Activated CD4-positive, alpha-beta T cell treated with anti-CD3 and anti-CD28 coated beads for 24 hours (primary cell): Measurements from ENCODE around the gene RSPRY1.
"Not testable (repeated sequence)": the region's sequence is repeated elsewhere in the genome, so short reads cannot be mapped to it uniquely, and the experiment has no call there.

Source experiments
- DNase-seq, 2 donors: peaks; one replicate each; pipeline ENCODE4 v3.0.0-alpha.2; 2020; ENCODE audit warnings: low read depth in 2 of 2

RSPRY1 gene

DNA sequence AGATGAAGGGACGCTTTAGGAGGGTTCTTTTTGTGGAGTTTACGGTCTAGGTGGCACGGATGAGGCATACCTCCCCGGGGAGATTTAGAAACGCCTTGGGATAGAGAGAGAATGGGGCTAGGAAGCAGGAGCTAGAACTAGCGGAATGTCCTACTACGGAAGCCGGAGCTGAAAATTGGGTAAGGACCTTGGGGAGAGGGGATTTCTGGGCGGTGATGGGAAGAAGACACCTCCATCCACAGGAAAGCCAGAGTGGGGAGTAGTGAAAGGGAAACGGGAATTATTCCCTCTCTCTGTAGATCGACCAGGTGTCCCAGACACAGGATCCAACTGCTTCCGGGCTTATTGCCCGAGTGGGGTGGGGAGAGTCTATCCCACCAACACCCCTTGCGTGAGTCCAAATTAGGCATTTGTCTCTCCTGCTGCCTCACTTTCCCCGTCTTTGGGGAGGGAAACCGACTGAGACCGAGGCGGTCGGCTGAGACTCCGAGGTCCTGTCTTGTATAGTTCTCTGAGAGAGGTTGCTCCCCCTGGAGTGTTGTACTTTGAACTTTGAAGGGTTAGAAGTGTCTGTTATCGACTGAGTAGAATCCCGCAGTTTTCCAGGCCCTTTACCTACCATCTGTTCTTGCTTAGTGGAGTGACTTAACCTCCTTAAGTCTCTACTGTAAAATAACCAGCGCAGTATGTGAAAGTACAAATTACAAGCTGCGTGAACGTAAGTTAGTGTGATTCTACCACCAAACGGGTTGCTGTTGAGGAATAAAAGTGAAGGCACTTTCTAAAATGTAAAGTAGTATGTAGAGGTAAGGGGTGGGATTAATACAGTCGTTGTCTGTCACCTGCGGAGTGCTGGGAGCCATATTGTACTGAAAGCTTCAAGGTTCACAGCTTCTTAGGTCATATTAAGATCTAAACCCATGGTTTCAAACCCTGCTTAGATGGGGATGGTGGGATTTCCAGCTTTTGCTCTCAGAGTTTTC, 1.0 kb downstream of the RSPRY1 start:
- DNase-seq, result no peak

DNA sequence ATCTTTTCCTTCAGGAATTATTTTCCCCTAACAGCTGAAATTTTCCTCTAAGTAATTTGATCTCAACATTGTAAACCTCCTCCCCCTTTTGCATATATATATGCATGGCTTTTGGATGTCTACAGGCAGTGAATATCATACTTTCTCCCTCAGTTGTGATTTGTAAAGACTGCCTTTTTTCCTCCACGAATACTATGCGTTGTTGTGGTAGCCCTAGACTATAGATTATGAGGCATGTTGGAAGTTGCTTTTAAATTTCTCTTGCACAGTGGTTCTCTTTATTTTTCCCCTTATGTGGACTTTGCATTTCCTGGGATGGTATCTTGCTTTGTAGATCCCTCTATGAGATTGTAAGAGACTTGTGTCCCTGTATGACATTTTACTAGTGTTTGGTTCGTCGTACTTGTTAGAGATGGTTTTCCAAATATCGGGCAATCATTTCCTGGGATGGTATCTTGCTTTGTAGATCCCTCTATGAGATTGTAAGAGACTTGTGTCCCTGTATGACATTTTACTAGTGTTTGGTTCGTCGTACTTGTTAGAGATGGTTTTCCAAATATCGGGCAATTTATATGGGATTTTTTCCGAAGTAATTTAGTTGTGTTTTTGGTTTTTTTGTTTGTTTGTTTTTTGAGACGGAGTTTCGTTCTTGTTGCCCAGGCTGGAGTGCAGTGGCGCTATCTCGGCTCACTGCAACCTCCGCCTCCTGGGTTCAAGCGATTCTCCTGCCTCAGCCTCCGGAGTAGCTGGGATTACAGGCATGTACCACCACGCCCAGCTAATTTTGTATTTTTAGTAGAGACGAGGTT, 2.0 kb downstream of the RSPRY1 start:
- not testable (repeated sequence) for DNase-seq

- no peak for DNase-seq
Observed at GRCh38 chr16:57188711-57189002, 2.5 kb downstream of the RSPRY1 start.

DNA sequence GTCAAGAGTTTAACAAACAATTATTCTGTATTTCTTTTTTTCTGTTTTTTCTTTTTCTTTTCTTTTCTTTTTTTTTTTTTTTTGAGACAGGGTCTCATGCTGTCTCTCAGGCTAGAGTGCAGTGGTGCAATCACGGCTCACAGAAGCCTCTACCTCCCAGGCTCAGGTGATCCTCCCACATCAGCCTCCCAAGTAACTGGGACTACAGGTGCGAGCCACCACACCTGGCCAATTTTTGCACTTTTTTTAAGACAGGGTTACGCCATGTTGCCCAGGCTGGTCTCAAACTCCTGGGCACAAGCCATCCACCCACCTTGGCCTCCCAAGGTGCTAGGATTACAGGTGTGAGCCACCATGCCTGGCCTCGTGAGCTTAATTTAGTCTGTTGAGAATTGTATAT, 3.4 kb downstream of the RSPRY1 start:
- DNase-seq, result not testable (repeated sequence)

DNA sequence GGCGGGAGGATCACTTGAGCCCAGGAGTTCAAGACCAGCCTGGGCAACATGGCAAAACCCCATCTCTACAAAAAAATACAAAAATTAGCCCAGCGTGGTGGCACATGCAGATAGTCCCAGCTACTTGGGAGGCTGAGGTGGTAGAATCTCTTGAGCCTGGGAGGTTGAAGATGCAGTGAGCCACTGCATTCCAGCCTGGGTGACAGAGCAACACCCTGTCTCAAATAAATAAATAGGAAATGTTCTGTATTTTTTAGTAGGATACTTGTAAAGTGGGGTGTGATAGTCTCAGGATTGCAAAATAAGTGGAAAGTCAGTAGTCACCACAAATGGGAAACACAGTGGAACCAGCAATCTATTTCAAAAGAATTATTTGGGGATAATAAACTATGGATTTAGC, 4.0 kb downstream of the RSPRY1 start:
- no peak for DNase-seq

DNA sequence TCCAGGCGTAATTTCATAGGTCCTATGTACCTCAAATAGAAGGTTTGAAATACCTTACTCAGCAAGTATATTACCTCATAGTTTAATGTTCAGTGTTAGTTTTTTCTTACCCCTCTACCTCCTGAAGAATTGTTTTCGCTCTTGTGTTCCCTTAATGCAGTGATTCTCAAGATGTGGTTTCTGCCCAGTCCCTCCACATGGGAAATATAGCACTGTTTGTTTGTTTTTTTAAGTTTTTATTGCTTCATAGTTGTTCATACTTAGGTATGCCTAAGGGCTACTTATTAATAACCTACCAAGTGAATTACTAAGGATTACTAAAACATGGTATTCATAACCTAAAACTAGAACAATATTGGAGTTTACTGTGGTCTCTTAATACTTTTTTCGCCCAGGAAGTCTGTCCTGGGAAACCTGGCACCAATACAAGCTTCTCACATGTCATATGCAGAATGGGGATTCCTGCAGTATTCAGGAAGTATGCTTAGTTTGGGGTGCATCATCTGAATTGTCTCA, 5.0 kb downstream of the RSPRY1 start:
- no peak for DNase-seq

- no peak for DNase-seq
Observed at GRCh38 chr16:57192146-57192545, 6.0 kb downstream of the RSPRY1 start.

- no peak for DNase-seq
Observed at GRCh38 chr16:57192720-57193486, 6.8 kb downstream of the RSPRY1 start.

- DNase-seq, result no peak
Observed at GRCh38 chr16:57194512-57194911, 8.4 kb downstream of the RSPRY1 start.

DNA sequence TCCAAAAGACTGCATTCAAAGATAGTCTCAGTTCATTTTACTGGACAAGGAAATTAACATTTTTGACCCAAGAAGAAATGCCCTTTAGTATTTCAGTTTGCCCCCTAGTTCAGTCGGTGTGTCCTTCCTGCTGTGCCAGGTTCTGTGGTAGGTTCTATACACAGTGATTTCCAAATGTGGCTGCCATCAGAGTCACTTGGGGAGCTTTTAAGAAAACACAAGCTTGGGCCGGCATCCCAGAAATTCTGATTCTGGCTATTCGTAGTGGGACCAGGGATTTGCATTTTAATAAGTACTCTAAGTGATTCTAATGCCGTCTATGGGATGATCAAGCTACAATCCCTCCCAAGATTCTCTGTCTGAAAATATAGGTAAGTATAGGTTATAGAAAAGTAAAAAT, 10.2 kb downstream of the RSPRY1 start:
- no peak for DNase-seq

- no peak for DNase-seq
Observed at GRCh38 chr16:57196753-57197152, 10.6 kb downstream of the RSPRY1 start.

DNA sequence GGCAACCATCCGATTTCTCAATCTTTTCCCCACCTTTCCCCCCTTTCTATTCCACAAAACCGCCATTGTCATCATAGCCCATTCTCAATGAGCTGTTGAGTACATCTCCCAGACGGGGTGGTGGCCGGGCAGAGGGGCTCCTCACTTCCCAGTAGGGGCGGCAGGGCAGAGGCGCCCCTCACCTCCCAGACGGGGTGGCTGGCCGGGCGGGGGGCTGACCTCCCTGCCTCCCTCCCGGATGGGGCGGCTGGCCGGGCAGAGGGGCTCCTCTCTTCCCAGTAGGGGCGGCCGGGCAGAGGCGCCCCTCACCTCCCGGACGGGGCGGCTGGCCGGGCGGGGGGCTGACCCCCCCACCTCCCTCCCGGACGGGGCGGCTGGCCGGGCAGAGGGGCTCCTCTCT, 14.2 kb downstream of the RSPRY1 start:
- not testable (repeated sequence) for DNase-seq

DNA sequence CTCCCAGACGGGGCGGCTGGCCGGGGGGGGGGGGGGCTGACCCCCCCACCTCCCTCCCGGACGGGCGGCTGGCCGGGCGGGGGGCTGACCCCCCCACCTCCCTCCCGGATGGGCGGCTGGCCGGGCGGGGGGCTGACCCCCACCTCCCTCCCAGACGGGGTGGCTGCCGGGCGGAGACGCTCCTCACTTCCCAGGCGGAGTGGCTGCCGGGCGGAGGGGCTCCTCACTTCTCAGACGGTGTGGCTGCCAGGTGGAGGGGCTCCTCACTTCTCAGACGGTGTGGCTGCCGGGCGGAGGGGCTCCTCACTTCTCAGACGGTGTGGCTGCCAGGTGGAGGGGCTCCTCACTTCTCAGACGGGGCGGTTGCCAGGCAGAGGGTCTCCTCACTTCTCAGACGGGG, 14.8 kb downstream of the RSPRY1 start:
- not testable (repeated sequence) for DNase-seq

GRCh38 chr16:57202095-57202886, 16.2 kb downstream of the RSPRY1 start:
- DNase-seq, result no peak

DNA sequence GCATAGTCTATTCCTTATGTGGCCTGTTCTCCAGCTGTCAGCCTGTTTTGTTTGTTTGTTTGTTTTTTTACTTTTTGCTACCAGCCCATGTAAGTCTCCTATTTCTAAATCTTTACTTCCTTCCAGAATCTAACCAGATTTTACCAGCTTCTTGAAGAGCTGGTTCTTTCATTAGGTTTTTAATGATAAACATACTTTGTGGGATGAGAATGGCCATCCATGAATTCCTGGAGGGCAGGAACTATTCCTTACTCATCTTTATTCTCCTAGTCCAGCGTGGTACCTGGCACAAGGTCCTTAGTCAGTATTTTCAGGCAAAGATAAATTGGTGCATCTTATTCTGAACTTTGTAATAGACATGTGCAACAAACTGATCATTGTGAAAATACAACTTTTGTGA, 17.3 kb downstream of the RSPRY1 start:
- DNase-seq, result no peak

GRCh38 chr16:57204675-57205074, 18.5 kb downstream of the RSPRY1 start:
- no peak for DNase-seq

GRCh38 chr16:57208926-57209325, 22.8 kb downstream of the RSPRY1 start:
- no peak for DNase-seq

DNA sequence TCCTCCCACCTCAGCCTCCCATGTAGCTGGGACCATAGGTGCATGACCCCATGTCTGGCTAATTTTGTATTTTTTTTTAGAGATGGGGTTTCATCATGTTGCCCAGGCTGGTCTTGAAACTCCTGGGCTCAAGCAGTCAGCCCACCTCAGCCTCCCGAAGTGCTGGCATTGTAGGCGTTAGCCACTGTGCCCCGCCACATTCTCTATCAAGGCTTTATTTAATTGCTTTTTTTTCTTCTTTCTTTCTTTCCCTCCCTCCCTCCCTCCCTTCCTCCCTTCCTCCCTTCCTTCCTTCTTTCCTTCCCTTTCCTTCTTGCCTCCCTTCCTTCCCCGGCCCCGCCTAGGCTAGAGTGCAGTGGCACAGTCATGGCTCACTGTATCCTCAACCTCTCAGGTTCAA, 23.7 kb downstream of the RSPRY1 start:
- DNase-seq, result no peak

GRCh38 chr16:57213462-57213861, 27.3 kb downstream of the RSPRY1 start:
- DNase-seq, result no peak

DNA sequence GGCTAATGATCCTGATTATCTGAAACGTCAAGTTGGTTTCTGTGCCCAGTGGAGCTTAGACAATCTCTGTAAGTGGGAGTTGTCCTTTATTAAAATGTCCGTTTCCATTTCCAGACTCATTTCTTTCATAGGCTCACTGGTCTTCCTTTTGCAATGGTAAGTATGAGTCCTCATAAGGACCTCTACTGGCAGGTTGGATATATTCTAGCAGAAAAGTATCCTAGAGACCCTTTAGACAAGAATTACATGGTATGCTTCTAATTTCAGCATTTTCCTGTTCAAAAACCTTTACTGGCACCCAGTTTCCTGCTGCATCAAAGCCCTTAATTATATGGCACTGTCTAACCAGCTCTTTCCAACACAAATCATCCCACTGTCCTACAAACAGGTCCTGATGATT, 30.8 kb downstream of the RSPRY1 start:
- no peak for DNase-seq

GRCh38 chr16:57223057-57223456, 36.9 kb downstream of the RSPRY1 start:
- DNase-seq, result no peak
